ES-I3 (cell line): Measurements from ENCODE around the gene WDR31.
A peak's percentile ranks its signal among the peaks of the same experiment; 100 is the strongest.
"Not testable (repeated sequence)": the region's sequence is repeated elsewhere in the genome, so short reads cannot be mapped to it uniquely, and the experiment has no call there.

ENCODE experiments used
- H3K36me3 ChIP-seq: 2 replicates; pipeline ENCODE4 v1.6.1; 2013; ENCODE audit warnings: mild to moderate bottlenecking, low read length, control low read depth, moderate library complexity; ENCODE audit not compliant: insufficient read depth
- H3K4me1 ChIP-seq: 2 replicates; pipeline ENCODE4 v1.6.1; 2013; ENCODE audit warnings: mild to moderate bottlenecking, control low read depth, low read length; ENCODE audit not compliant: insufficient read depth
- H3K9ac ChIP-seq: 2 replicates; pipeline ENCODE4 v1.6.1; 2013; ENCODE audit warnings: low read depth, mild to moderate bottlenecking, low read length, moderate library complexity
- H3K9me3 ChIP-seq: 2 replicates; pipeline ENCODE4 v1.6.1; 2013; ENCODE audit warnings: mild to moderate bottlenecking, low read length, moderate library complexity; ENCODE audit not compliant: control insufficient read depth, insufficient read depth

WDR31 gene

DNA sequence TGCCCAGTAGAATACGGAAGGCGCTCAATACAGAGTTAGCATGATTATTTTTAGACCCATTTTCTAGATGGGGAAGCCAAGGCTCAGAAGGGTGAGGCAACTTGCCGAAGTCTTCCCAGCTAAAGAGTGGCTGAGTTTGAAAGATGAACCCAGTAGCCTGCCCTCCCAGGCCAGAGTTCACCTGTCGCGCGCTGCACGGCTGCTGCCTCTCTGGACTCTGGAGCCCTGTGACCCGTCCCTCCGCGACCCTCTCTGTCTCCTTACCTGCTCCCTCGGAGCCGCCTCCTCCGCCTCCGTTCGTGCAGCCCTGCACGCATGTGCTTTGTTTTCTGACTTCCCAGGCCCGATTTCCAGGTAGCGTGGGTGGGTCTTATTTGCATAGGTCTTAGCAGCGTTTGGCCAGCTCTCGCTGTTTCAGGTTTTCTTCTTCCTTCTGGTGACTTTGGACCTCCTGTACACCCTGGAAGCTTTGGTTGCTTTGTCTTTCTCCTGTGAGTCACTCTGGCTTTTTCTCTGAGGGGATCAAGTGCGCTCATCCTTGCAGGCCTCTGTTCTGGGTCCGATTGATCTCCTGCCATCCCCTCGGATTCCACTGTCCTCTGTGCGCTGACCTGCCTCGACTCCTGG is 37.2 kb downstream of the WDR31 start, which contains the start of gene RNF183:
Gene RNF183 (minus strand): TSS at position 585 of the 627 bp plus-strand sequence. CDS start 5,192 bp downstream, outside the sequence.
- H3K36me3 ChIP-seq, result no peaks in the 10 kb centered on the region
- H3K9ac ChIP-seq, result no peak within 1 kb of the TSS
- no peaks in the 10 kb centered on the region for H3K9me3 ChIP-seq
- H3K4me1 ChIP-seq, result peaks cover 2% of the 10 kb centered on the region; the same call in 1 of the 2 replicates

DNA sequence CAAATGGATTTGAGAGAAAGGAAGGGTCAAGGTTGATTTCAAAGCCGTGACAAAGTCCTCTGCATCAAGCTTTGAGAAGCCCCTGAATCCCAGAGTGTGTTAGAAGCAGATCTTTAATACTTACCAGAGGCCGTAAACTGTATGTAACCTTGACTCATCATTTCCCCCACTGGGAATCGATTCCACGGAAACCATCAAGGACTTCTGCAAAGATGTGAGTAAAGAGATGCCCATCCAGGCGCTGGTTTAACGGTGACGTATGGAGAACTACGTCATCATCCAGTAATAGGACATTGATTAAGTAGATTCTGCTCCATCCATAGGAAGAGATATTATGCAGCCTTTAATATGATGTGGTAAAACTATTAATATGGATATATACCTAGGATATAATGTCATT is 38.5 kb downstream of the WDR31 start:
- Histone ChIP-seq H3K9me3 (no peaks in the 10 kb centered on the region), H3K9ac (no peak overlapping the region), H3K4me1 (peaks cover 2% of the 10 kb centered on the region; the same call in 1 of the 2 replicates), H3K36me3 (no peaks in the 10 kb centered on the region)

DNA sequence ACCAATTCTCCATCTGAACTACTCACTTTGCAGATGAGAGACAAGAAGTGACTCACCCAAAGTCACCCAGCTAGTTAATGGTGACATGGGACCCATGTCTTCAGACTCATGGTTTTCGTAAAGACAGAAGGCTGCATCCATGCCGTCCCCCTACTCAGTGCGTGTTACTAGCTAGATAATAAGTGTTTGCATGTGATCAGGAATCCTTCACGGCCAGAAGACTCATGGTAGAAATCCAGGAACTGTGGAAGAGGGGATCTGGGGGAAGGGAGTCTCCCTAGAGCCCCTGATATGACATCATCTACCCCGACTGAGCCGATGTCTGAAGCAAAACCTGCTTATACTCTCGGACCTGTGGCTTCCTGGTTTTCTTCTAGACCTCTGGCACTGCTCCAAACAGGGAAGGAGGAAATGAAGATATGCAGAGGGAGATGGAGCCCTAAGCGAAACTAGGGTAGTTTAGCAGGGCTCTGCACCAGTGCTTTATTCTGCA is 40.2 kb downstream of the WDR31 start:
- H3K9me3 ChIP-seq, result no peaks in the 10 kb centered on the region
- H3K36me3 ChIP-seq, result no peaks in the 10 kb centered on the region
- H3K4me1 ChIP-seq, result peaks cover 2% of the 10 kb centered on the region; the same call in 1 of the 2 replicates
- no peak overlapping the region for H3K9ac ChIP-seq

DNA sequence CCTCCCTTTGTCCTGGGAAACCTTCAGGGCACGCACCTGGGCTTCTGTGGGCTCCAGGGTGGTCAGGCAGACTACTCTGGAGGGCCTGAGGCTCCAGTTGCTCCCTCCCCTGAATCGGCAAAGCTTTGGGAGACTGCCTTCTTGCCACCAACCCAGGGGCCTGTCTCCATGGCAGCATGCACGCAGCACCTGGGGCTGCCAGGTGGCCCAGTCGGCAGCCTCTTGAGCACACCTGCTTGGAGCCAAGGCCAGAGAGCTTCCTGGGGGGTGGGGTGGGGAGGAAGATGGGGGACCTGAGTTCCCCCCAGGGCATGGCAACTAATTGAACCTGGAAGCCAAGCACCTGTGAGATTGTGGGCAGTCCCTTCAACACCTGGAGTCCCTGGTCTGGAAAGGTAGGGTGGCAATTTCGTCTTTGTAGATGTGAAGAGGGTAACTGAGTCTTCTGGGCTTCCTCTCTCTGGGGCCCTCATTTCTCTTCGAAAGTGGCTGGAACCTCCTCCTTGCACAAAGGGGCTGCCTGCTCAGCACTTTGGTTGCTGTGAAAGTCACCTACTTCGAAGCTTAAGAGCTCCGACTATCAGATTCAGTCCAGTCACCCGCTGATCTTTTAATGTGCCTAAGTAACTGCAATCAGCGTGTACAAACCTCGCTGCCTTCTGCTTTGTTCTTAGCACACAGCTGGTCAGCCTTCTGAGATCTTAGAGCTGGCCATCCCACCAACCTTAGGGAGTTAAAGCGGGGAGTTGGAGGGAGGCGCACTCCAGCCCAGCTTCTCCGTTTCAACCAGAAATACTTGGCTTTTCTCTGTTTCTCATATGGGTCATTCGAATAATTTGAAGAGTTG is 40.9 kb downstream of the WDR31 start:
- Histone ChIP-seq H3K4me1 (peaks cover 2% of the 10 kb centered on the region; the same call in 1 of the 2 replicates), H3K9ac (no peak overlapping the region), H3K9me3 (no peaks in the 10 kb centered on the region), H3K36me3 (no peaks in the 10 kb centered on the region)

DNA sequence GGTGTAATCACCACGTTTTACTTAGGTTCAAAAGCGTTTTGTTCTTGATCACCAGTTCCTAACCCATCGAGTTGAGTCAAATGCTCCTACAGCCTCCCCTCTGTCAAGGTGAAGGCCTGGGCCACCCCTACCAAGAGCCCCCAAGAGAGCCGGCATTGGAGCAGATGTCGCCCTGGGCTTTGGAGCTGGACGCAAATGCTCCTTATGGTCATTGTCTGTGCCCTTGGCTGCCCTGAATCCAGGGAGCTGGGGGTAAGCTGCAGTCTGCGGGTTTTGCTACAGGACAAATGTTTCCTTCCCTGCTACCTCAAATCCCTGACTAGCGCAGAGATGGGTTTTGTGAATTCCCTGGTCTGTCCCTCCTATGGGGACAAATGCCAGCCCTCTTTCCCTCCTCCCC is 41.8 kb downstream of the WDR31 start:
- H3K4me1 ChIP-seq, result peaks cover 2% of the 10 kb centered on the region; the same call in 1 of the 2 replicates

DNA sequence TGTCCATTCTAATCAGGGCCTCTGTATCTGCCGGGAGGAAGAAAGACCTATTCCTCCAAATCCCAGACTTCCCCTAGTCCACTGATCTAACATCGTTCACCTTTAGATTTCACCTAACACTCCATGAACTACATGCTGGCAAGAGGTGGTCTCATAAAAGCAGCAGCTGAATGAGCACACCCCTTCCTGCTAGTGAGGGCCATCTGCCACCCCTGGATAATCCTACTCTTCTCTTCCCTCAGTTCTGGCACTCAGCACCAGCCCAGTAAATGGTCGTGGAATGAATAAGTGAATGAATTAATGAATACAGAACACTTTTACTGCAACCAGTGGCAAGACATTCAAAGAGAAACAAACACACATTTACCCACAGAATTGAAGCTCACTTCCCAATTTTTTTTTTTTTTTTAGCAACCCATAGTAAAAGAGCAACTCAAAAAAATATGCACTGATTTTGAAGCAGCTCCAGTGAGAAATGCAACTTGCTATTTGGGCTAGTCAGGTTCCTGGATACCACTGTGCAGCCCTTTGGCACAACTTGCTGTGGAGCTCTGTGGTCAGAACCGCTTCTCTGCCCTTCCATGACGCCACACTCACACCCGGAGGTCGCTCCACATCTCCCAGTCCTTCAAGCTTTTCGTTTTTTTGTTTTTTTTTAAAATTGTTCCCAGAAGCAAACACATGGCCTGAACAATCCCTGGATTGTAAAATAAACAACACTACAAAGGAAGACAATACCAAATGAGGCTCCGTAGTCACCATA is 43.1 kb downstream of the WDR31 start:
- H3K36me3 ChIP-seq, result no peaks in the 10 kb centered on the region; the same call in 1 of the 2 replicates
- H3K9ac ChIP-seq, result no peak overlapping the region
- H3K4me1 ChIP-seq, result peaks cover 2% of the 10 kb centered on the region; the same call in 1 of the 2 replicates
- no peaks in the 10 kb centered on the region for H3K9me3 ChIP-seq

More for the DNA sequence above, 41.8 kb downstream of the WDR31 start:
- no peaks in the 10 kb centered on the region for H3K9me3 ChIP-seq
- H3K9ac ChIP-seq, result no peak overlapping the region
- no peaks in the 10 kb centered on the region for H3K36me3 ChIP-seq

DNA sequence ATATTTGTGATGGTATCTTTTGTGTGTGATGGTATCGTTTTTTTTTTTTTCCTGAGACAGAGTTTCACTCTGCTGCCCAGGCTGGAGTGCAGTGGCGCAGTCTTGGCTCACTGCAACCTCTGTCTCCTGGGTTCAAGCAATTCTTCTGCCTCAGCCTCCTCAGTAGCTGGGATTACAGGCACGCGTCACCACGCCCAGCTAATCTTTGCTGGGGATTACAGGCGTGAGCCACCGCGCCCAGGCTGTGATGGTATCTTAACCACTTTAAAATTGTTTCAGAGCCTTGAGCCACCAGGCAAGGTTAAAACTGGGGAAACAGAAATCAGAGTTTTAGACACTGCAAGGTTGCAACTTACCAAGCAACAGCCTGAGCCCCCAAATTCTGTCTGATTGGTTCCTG is 43.8 kb downstream of the WDR31 start:
- not testable (repeated sequence) for H3K4me1 ChIP-seq, H3K9ac ChIP-seq, H3K36me3 ChIP-seq, H3K9me3 ChIP-seq

DNA sequence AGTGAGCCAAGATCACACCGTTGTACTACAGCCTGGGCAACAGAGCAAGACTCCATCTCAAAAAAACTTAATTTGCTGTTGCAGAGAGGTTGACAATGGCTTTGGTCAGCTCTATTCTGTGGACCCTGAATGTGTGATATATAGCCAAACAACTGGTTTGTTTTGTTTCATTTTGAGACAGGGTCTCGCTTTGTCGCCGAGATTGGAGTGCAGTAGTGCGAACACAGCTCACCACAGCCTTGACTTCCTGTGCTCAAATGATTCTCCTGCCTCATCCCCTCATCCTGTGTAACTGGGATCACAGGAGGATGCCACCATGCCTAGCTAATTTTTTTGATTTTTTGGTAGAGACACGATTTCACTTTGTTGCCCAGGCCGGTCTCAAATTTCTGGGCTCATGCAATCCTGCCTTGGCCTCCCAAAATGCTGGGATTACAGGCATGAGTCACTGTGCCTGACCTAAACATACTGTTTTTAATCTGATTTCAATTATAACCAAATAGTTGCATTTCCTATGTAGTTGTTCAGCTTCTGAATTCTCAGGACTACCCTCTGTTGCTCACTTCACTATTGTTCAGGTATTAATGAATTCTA is 46.7 kb downstream of the WDR31 start:
- no peak overlapping the region for H3K9ac ChIP-seq
- peaks cover 24% of the 10 kb centered on the region for H3K36me3 ChIP-seq

DNA sequence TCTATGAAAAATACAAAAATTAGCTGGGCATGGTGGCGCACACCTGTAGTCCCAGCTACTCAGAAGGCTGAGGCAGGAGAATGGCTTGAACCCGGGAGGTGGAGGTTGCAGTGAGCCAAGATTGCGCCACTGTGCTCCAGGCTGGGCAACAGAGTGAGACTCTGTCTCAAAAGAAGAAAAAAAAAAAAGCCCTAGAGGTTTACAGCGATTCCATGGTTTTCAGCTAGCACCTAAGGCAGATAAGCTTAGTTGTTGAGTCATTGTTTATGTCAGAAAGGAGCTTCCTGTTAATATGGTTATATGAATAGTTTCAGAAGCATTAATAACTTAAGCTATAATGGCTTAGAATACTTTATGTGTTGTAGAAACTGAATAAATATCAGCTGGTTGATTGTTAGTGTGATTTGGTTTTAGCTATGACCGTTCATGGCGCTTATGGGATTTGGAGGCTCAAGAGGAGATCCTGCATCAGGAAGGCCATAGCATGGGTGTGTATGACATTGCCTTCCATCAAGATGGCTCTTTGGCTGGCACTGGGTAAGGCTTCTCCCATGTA is 49.9 kb downstream of the WDR31 start:
- no peaks in the 10 kb centered on the region for H3K9me3 ChIP-seq
- H3K36me3 ChIP-seq, result peaks cover 49% of the 10 kb centered on the region
- H3K4me1 ChIP-seq, result no peaks in the 10 kb centered on the region
- H3K9ac ChIP-seq, result no peak overlapping the region

More for the DNA sequence above, 46.7 kb downstream of the WDR31 start:
- H3K9me3 ChIP-seq, result no peaks in the 10 kb centered on the region
- no peaks in the 10 kb centered on the region for H3K4me1 ChIP-seq

DNA sequence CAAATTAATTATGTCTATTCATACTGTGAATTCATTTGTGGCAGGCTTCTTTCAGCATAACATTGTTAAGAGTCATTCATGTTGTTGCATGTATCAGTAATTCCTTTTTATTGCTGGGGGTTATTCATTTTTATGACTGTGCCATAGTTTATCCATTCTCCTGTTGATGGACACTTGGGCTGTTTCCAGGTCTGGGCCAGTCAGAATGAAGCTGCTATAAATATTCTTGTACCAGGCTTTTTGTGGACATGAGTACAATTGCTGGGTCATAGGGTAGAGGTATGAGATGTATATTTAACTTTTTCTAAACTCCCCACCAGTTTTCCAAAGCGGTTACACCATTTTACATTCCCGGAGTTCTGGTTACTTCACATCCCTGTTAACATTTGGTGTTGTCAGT is 51.0 kb downstream of the WDR31 start:
- Histone ChIP-seq H3K9ac (no peak overlapping the region), H3K4me1 (no peaks in the 10 kb centered on the region), H3K9me3 (no peaks in the 10 kb centered on the region), H3K36me3 (peaks cover 60% of the 10 kb centered on the region)

DNA sequence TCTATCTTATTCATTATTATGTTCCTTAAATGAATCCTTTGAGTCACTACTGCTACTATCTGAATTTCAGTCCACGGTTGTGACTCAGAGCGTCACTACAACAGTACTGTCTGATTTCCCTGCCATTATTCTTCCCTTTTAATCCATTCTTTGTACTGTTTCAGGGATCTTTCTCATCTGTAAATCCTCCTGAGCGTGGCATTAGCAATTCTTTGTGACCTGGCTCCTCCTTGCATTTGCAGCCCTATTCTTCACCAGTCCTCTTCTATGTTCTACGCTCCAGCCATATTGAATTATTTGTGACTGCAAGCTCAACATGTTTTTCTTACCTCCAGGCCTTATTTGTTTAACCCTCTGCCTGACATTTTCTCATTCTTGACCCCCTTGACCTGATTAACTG is 58.7 kb downstream of the WDR31 start:
- peaks cover 64% of the 10 kb centered on the region for H3K36me3 ChIP-seq

DNA sequence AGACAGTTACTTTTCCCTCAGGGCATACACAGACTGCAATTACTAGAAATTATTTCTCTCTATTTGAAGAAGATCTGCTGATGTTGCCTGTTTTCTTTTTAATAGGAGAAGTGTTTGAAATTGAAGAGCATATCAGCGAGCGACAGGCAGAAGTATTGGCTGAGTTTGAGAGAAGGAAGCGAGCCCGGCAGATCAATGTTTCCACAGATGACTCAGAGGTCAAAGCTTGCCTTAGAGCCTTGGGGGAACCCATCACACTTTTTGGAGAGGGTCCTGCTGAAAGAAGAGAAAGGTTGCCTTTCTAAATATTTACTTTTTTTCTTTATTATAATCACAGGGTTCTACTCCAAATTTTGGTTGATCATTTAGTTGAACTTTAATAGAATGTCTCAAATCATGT is 61.2 kb downstream of the WDR31 start:
- peaks cover 43% of the 10 kb centered on the region for H3K36me3 ChIP-seq

More for the DNA sequence above, 58.7 kb downstream of the WDR31 start:
- peaks cover 1% of the 10 kb centered on the region; the same call in 1 of the 2 replicates for H3K4me1 ChIP-seq
- no peak overlapping the region for H3K9ac ChIP-seq
- no peaks in the 10 kb centered on the region for H3K9me3 ChIP-seq

DNA sequence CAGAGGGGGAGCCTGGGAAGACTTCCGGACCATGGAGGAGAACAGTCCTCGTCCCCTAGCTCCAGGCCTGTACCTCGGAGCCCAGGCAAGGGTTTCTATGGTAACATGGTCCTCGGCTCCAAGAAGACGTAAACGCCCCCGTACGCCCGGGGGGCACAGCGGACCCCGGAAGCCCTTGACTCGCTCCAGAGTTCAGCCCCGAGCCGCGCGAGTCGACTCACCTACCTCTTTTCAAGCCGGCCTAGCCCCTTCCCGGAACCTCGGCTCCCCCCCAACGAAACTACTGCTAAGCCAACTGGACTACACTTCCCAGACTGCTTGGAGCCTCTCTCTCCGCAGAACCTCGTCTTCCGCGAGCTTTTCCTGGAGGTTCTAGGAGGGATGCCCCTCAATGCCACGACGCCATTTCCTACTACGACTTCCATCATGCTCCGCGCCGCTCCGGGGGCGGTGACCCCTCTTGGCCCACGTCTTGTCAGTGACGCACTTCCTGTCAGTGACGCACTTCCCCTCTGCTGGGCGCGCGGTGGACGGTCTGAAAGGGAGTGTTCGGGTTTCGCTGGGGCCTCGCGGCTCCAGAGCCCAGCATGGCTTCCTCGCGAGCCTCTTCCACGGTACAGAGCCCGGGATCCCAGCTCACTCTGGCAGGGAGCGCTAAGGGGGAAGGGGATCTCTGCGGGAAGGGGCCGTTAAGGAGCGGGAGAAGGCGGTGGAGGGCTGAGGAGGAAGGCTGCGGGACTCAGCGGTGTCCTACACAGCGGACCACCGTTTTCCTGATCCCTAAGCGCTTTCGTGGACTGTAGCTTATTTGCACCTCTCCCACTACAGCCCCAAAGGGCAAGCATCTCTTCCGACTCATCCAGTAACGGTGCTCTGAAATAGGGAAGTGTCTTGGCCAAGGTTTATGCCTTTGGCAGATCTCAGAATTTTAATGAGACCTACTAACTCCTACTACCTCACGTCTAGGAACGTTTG is 64.6 kb downstream of the WDR31 start, which contains the start of the genes CDC26 and PRPF4:
Gene CDC26 (minus strand): TSS at position 416 of the 975 bp plus-strand sequence. CDS start 3,065 bp downstream, outside the sequence.
Gene PRPF4 (plus strand): TSS at position 502 of the 975 bp plus-strand sequence. CDS start 86 bp downstream, at position 588.
- Histone ChIP-seq H3K36me3 (peaks cover 29% of the 10 kb centered on the region), H3K4me1 (peaks cover 4% of the 10 kb centered on the region; the same call in 1 of the 2 replicates)

More for the DNA sequence above, 61.2 kb downstream of the WDR31 start:
- peaks cover 4% of the 10 kb centered on the region; the same call in 1 of the 2 replicates for H3K4me1 ChIP-seq
- H3K9me3 ChIP-seq, result no peaks in the 10 kb centered on the region
- no peak overlapping the region for H3K9ac ChIP-seq

More for the DNA sequence above, 64.6 kb downstream of the WDR31 start, which contains the start of the genes CDC26 and PRPF4:
- peak within 1 kb of the TSS; percentile 82 for H3K9ac ChIP-seq
- H3K9me3 ChIP-seq, result no peaks in the 10 kb centered on the region
